Keratinocyte (primary cell): ENCODE results near the gene ARL3. TPM values are rescaled to one million over a fixed set of nuclear protein-coding genes. Genes with fewer than 3 reads are reported as not detected.

Experiments
- DNase-seq: peaks from one replicate; pipeline ENCODE4 v3.0.0-alpha.2; 2011; ENCODE audit warnings: low read depth, missing footprints, low spot score
- FAIRE-seq: peaks from 2 replicates; lab custom pipeline; 2011; peaks lifted over from hg19 to GRCh38; lab: Jason Lieb, UNC
- H2AFZ ChIP-seq: 2 replicates; pipeline ENCODE4 v1.6.0; 2012; ENCODE audit warnings: low read length, control low read depth, inconsistent platforms; ENCODE audit not compliant: control insufficient read depth
- H3K27ac ChIP-seq: 2 replicates; pipeline ENCODE4 v1.5.1; 2011; ENCODE audit warnings: low read length; ENCODE audit not compliant: control insufficient read depth, insufficient read depth
- H3K27me3 ChIP-seq: 3 replicates; pipeline ENCODE4 v1.6.0; 2011; ENCODE audit warnings: low read length; ENCODE audit not compliant: control insufficient read depth, insufficient read depth; ENCODE audit errors: extremely low read depth
- H3K36me3 ChIP-seq, 2 experiments: 2 replicates in 1 of 2; 3 replicates in 1 of 2; pipeline ENCODE4 v1.5.1; 2011; ENCODE audit warnings: low read length in 2 of 2, mild to moderate bottlenecking in 1 of 2; ENCODE audit not compliant: control insufficient read depth in 2 of 2, insufficient read depth in 2 of 2; ENCODE audit errors: extremely low read depth in 1 of 2
- H3K4me1 ChIP-seq: 3 replicates; pipeline ENCODE4 v1.5.1; 2011; ENCODE audit warnings: low read length; ENCODE audit not compliant: control insufficient read depth, insufficient read depth; ENCODE audit errors: extremely low read depth
- H3K4me2 ChIP-seq: 3 replicates; pipeline ENCODE4 v1.6.0; 2011; ENCODE audit warnings: low read depth, low read length; ENCODE audit not compliant: control insufficient read depth, insufficient read depth; ENCODE audit errors: extremely low read depth
- H3K4me3 ChIP-seq, 3 experiments: fragments of 200-600 bp in 1 of 3; sonication (generic) in 1 of 3; 2 replicates in 2 of 3; 3 replicates in 1 of 3; pipeline ENCODE4 v1.5.1; 2011 to 2016; ENCODE audit warnings: low read length in 3 of 3, mild to moderate bottlenecking in 3 of 3, control low read depth in 2 of 3, inconsistent platforms in 1 of 3, low read depth in 1 of 3, mixed read lengths in 1 of 3, mixed run types in 1 of 3, moderate library complexity in 1 of 3; ENCODE audit not compliant: control insufficient read depth in 2 of 3, insufficient read depth in 2 of 3; ENCODE audit errors: extremely low read depth in 1 of 3
- H3K79me2 ChIP-seq: 2 replicates; pipeline ENCODE4 v1.6.0; 2012; ENCODE audit warnings: low read length; ENCODE audit not compliant: control insufficient read depth, insufficient read depth
- H3K9ac ChIP-seq: 3 replicates; pipeline ENCODE4 v1.6.0; 2011; ENCODE audit warnings: low read length; ENCODE audit not compliant: control insufficient read depth, insufficient read depth; ENCODE audit errors: extremely low read depth
- H3K9me1 ChIP-seq: 3 replicates; pipeline ENCODE4 v1.6.0; 2011; ENCODE audit warnings: low read length; ENCODE audit not compliant: control insufficient read depth, insufficient read depth; ENCODE audit errors: extremely low read depth
- H3K9me3 ChIP-seq: 2 replicates; pipeline ENCODE4 v1.5.1; 2012; ENCODE audit warnings: low read depth, low read length; ENCODE audit not compliant: control insufficient read depth
- H4K20me1 ChIP-seq: 3 replicates; pipeline ENCODE4 v1.6.0; 2011; ENCODE audit warnings: low read length; ENCODE audit not compliant: control insufficient read depth, insufficient read depth; ENCODE audit errors: extremely low read depth
- EZH2 ChIP-seq: IDR thresholded peaks from one replicate; pipeline ENCODE4 v1.6.1; 2012; ENCODE audit warnings: inconsistent platforms, mild to moderate bottlenecking, low read length, moderate library complexity
- dilution Hi-C: fragments of 300-500 bp; cut with MboI; formaldehyde crosslinking; loops from one replicate; pipeline ENCODE4 v1.7.0; 2020; ENCODE audit warnings: low sequenced_read_pairs; ENCODE audit not compliant: extremely low pct_ligation_motif_present
- polyA plus RNA-seq, 5 experiments: library from polyadenylated mRNA; depleted of rRNA in 3 of 5; stranded (reverse) in 3 of 5; stranded (forward) in 1 of 5; unstranded in 1 of 5; fragments of >200 nt; gene quantifications; 1 replicate in 1 of 5; 2 replicates in 3 of 5; 3 replicates in 1 of 5; pipeline versions ENCODE4 v1.2.1 to v1.2.3, GENCODE V29; 2011 to 2012; ENCODE audit warnings: missing spikeins in 2 of 5, low read depth in 1 of 5, low replicate concordance in 1 of 5
- TF ChIP-seq, protein P1 (sequence below), 3 experiments: IDR thresholded peaks in 1 of 3; conservative IDR thresholded peaks in 1 of 3; optimal IDR thresholded peaks in 1 of 3; 2 replicates in 2 of 3; 3 replicates in 1 of 3; pipeline versions ENCODE3 to v1.5.1; 2011; ENCODE audit warnings: low read length in 3 of 3, mild to moderate bottlenecking in 3 of 3, moderate library complexity in 2 of 3, control low read depth in 1 of 3, inconsistent platforms in 1 of 3; ENCODE audit not compliant: insufficient read depth in 2 of 3; ENCODE audit errors: extremely low read depth in 1 of 3

The ARL3 gene
- polyA plus RNA-seq, 1 donor (not counting 4 experiments of a cell fraction or from before 2014, with no cell fraction given): 10.7 TPM

DNA sequence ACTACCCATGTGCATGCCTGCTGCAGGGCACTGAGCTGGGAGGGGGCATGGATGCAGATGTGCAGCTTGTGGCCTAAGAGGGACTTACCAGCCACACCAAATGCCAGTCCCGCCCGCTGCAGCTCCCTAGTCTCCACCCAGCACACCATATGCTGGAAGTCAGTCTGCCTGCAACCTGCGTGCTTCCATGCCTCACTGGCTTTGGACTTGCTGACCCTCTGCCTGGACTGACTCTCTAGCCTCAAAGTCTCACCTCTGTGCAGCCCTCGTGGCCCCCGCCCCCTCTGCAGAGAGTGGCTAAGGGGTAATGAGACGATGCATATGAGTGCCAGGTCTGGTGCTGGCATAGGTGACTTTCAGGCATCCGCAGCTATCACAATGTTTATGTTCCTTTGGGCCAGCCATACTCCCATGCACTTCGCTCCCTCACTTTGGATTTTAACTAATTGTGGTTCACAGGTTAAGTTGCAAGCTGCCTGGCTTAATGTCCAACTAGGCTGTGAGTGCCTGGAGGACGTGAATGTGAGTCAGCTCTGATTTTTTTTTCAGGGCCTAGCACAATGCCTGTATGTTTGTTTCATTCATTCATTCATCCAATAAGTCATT is 48.2 kb downstream of the ARL3 start:
- no peak for FAIRE-seq
- no peaks in the 10 kb centered on the region for H3K79me2 ChIP-seq
- H3K9me3 ChIP-seq: no peaks in the 10 kb centered on the region
- TF ChIP-seq, protein P1, sequence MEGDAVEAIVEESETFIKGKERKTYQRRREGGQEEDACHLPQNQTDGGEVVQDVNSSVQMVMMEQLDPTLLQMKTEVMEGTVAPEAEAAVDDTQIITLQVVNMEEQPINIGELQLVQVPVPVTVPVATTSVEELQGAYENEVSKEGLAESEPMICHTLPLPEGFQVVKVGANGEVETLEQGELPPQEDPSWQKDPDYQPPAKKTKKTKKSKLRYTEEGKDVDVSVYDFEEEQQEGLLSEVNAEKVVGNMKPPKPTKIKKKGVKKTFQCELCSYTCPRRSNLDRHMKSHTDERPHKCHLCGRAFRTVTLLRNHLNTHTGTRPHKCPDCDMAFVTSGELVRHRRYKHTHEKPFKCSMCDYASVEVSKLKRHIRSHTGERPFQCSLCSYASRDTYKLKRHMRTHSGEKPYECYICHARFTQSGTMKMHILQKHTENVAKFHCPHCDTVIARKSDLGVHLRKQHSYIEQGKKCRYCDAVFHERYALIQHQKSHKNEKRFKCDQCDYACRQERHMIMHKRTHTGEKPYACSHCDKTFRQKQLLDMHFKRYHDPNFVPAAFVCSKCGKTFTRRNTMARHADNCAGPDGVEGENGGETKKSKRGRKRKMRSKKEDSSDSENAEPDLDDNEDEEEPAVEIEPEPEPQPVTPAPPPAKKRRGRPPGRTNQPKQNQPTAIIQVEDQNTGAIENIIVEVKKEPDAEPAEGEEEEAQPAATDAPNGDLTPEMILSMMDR (optimal IDR thresholded peaks at IDR 0.05 in 1 of 3, IDR thresholded peaks at IDR 0.05 in 1 of 3, conservative IDR thresholded peaks at IDR 0.05 in 1 of 3; ENCODE audit: extremely low read depth in 1 of 3, insufficient read depth in 2 of 3, low read length in 3 of 3): no peak
- TF ChIP-seq EZH2: no peak
- dilution Hi-C loops: no loop called here
- no peaks in the 10 kb centered on the region for H3K27me3 ChIP-seq
- no peak for DNase-seq
- no peaks in the 10 kb centered on the region for H4K20me1 ChIP-seq
- H3K27ac ChIP-seq: no peak overlapping the region
- H3K4me1 ChIP-seq: peaks cover 7% of the 10 kb centered on the region
- H3K36me3 ChIP-seq: no peaks in the 10 kb centered on the region
- no peak overlapping the region for H3K4me2 ChIP-seq
- H3K9me1 ChIP-seq: no peaks in the 10 kb centered on the region
- no peak overlapping the region for H3K4me3 ChIP-seq
- H2AFZ ChIP-seq: no peak overlapping the region
- no peak overlapping the region for H3K9ac ChIP-seq

DNA sequence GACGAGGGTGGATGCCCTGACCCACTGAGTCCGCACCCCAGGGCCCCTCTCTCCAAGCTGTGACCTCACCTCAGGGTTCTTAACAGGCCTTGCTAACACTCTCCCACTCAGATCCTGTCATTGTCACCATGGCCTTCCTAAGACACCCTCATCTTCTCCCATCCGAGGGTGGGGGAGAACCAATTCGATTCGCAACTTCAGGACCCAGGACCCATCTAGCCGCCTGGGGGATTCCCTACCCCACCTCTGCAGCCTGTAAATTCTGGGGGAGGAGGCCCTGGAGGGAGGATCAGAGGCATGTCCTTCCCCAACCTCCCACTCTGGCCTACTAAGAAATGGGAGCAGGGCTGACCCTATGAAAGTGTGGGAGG is 52.6 kb downstream of the ARL3 start:
- no peak for DNase-seq
- dilution Hi-C loops: no loop called here
- H3K9me1 ChIP-seq: no peaks in the 10 kb centered on the region
- H2AFZ ChIP-seq: no peak overlapping the region
- H3K27ac ChIP-seq: no peak overlapping the region
- H3K36me3 ChIP-seq: peaks cover 5 to 6% of the 10 kb centered on the region in 2 experiments
- H3K4me3 ChIP-seq: no peak overlapping the region
- no peaks in the 10 kb centered on the region for H3K79me2 ChIP-seq
- H3K4me2 ChIP-seq: no peak overlapping the region
- H3K4me1 ChIP-seq: peaks cover 11% of the 10 kb centered on the region
- no peaks in the 10 kb centered on the region for H3K9me3 ChIP-seq
- no peaks in the 10 kb centered on the region for H4K20me1 ChIP-seq
- FAIRE-seq: no peak
- no peaks in the 10 kb centered on the region for H3K27me3 ChIP-seq
- H3K9ac ChIP-seq: no peak overlapping the region
- TF ChIP-seq EZH2: no peak
- TF ChIP-seq, protein P1 (optimal IDR thresholded peaks at IDR 0.05 in 1 of 3, IDR thresholded peaks at IDR 0.05 in 1 of 3, conservative IDR thresholded peaks at IDR 0.05 in 1 of 3; ENCODE audit: extremely low read depth in 1 of 3, insufficient read depth in 2 of 3, low read length in 3 of 3): no peak
